ENCODE data around the gene DPF3.

DPF3 gene

GRCh38 chr14:72589652-72590051, 304.2 kb downstream of the DPF3 start:
- no peak for DNase-seq

GRCh38 chr14:72588521-72588920, 305.4 kb downstream of the DPF3 start:
- no peak for DNase-seq

GRCh38 chr14:72583316-72584272, 310.3 kb downstream of the DPF3 start:
- DNase-seq: no peak

GRCh38 chr14:72582582-72582981, 311.3 kb downstream of the DPF3 start:
- no peak for DNase-seq

- DNase-seq: no peak
Observed at GRCh38 chr14:72578514-72578913, 315.4 kb downstream of the DPF3 start.

GRCh38 chr14:72577521-72577920, 316.4 kb downstream of the DPF3 start:
- no peak for DNase-seq

- no peak for DNase-seq
Observed at GRCh38 chr14:72576258-72576657, 317.6 kb downstream of the DPF3 start.

GRCh38 chr14:72574715-72575114, 319.2 kb downstream of the DPF3 start:
- no peak for DNase-seq

- no peak for DNase-seq
Observed at GRCh38 chr14:72573725-72574417, 320.0 kb downstream of the DPF3 start.
